K562 (cell line): ENCODE results near the gene WWOX. TPM values are rescaled to one million over a fixed set of nuclear protein-coding genes. Genes with fewer than 3 reads are reported as not detected.

Experiments
- ATAC-seq: fragments of 200-7000 bp; cut with Tn5 transposase; 3 replicates; pipeline ENCODE4 v1.9.1; 2020; ENCODE audit warnings: moderate library complexity
- BruUV-seq: library from RNA; stranded (reverse); fragments of 400-500 nt; replicated peaks from 2 replicates; lab custom pipeline; 2021; lab: Mats Ljungman, UMichigan
- CTCF ChIA-PET: fragments of 300-600 bp; formaldehyde crosslinking; extraction: SDS; loops from one replicate; lab custom pipeline; 2021; ENCODE audit warnings: low intra/inter-chr PET ratio; lab: Yijun Ruan, JAX
- POLR2A ChIA-PET: fragments of 300-600, 350-650 bp; sonication (Branson Sonifier 250); formaldehyde crosslinking; extraction: SDS; loops from one replicate; lab custom pipeline; 2021; ENCODE audit warnings: antibody characterized with exemption, inconsistent platforms; lab: Yijun Ruan, JAX
- DNase-seq, 4 experiments: peaks; one replicate each; pipeline versions ENCODE4 v3.0.0 to v3.0.0-alpha.2; 2011 to 2018; ENCODE audit warnings: low spot score in 3 of 4, mixed read lengths in 3 of 4; ENCODE audit errors: extremely low read depth in 1 of 4
- FAIRE-seq: peaks from 2 replicates; lab custom pipeline; 2011; peaks lifted over from hg19 to GRCh38; lab: Jason Lieb, UNC
- H2AFZ ChIP-seq: 2 replicates; pipeline ENCODE4 v1.6.0; 2011; ENCODE audit warnings: low read depth, low read length, control low read depth, inconsistent platforms
- H3K27ac ChIP-seq: fragments of 200-600 bp; 3 replicates; pipeline ENCODE4 v1.8.0; 2011; ENCODE audit warnings: low read depth, mild to moderate bottlenecking, control low read depth, inconsistent platforms, low read length, moderate library complexity, mixed read lengths; ENCODE audit errors: extremely low read depth
- H3K27me3 ChIP-seq, 2 experiments: fragments of 300-600 bp in 1 of 2; 2 replicates in 1 of 2; 3 replicates in 1 of 2; pipeline versions ENCODE4 v1.6.0 to v1.8.0; 2011; ENCODE audit warnings: inconsistent platforms in 2 of 2, low read length in 2 of 2, mild to moderate bottlenecking in 1 of 2, mixed read lengths in 1 of 2, moderate library complexity in 1 of 2; ENCODE audit not compliant: control insufficient read depth in 2 of 2, insufficient read depth in 2 of 2
- H3K36me3 ChIP-seq: fragments of 300-600 bp; 3 replicates; pipeline ENCODE4 v1.8.0; 2011; ENCODE audit warnings: mild to moderate bottlenecking, low read length, inconsistent platforms; ENCODE audit not compliant: control insufficient read depth, insufficient read depth
- H3K4me1 ChIP-seq, 2 experiments: fragments of 200-600 bp in 1 of 2; replicated peaks in 1 of 2; 2 replicates in 1 of 2; 3 replicates in 1 of 2; pipeline versions ENCODE4 v1.5.1 to v1.8.0; 2011; ENCODE audit warnings: inconsistent platforms in 2 of 2, low read length in 2 of 2, mild to moderate bottlenecking in 1 of 2, mixed read lengths in 1 of 2, moderate library complexity in 1 of 2; ENCODE audit not compliant: control insufficient read depth in 2 of 2, insufficient read depth in 2 of 2
- H3K4me2 ChIP-seq: 2 replicates; pipeline ENCODE4 v1.6.1; 2011; ENCODE audit warnings: low read length, control low read depth, inconsistent platforms, mixed read lengths; ENCODE audit not compliant: insufficient read depth
- H3K4me3 ChIP-seq: fragments of 200-600 bp; sonication (generic), shearing (Covaris generic); 2 replicates; pipeline ENCODE4 v1.5.1; 2016; ENCODE audit warnings: control low read depth, inconsistent platforms
- H3K79me2 ChIP-seq: fragments of 200-600 bp; 3 replicates; pipeline ENCODE4 v1.8.0; 2011; ENCODE audit warnings: low read length, inconsistent platforms; ENCODE audit not compliant: control insufficient read depth, insufficient read depth
- H3K9ac ChIP-seq, 2 experiments: 2 replicates each; pipeline versions ENCODE4 v1.6.0 to v1.6.1; 2011; ENCODE audit warnings: low read depth in 2 of 2, low read length in 2 of 2, control low read depth in 1 of 2, inconsistent platforms in 1 of 2, mild to moderate bottlenecking in 1 of 2, mixed read lengths in 1 of 2; ENCODE audit not compliant: insufficient read depth in 1 of 2
- H3K9me1 ChIP-seq: one replicate; pipeline ENCODE4 v1.6.0; 2011; ENCODE audit warnings: inconsistent platforms, mild to moderate bottlenecking, low read length, moderate library complexity; ENCODE audit not compliant: control insufficient read depth, insufficient read depth
- H3K9me3 ChIP-seq: replicated peaks from 2 replicates; pipeline ENCODE4 v1.5.1; 2011; ENCODE audit warnings: low read depth, low read length, inconsistent platforms; ENCODE audit not compliant: control insufficient read depth, insufficient read depth
- H4K20me1 ChIP-seq: replicated peaks from 2 replicates; pipeline ENCODE4 v1.6.1; 2011; ENCODE audit warnings: low read length, inconsistent platforms, mixed read lengths; ENCODE audit not compliant: control insufficient read depth, insufficient read depth
- BCOR ChIP-seq: fragments of 450-650 bp; IDR thresholded peaks from 2 replicates; pipeline ENCODE4 v1.6.1; 2016
- HNRNPH1 ChIP-seq: fragments of 200-400 bp; formaldehyde crosslinking; optimal IDR thresholded peaks from 2 replicates; pipeline ENCODE3; 2017; ENCODE audit warnings: low read depth, mild to moderate bottlenecking, low read length, moderate library complexity
- HNRNPK ChIP-seq: fragments of 200-400 bp; formaldehyde crosslinking; IDR thresholded peaks from one replicate; pipeline ENCODE4 v1.6.1; 2018; ENCODE audit warnings: mild to moderate bottlenecking, low read depth, low read length; ENCODE audit not compliant: poor library complexity, severe bottlenecking
- IFI16 ChIP-seq: fragments of 250-450 bp; sonication (Bioruptor Pico); IDR thresholded peaks from 2 replicates; pipeline ENCODE4 v2.1.2; 2022; ENCODE audit warnings: mild to moderate bottlenecking, inconsistent platforms
- JUN ChIP-seq, 2 experiments: sonication (generic) in 1 of 2; formaldehyde crosslinking in 1 of 2; IDR thresholded peaks; 2 replicates each; pipeline versions ENCODE4 v1.6.1 to v1.8.0; 2012 to 2022; ENCODE audit warnings: borderline replicate concordance in 2 of 2, mild to moderate bottlenecking in 2 of 2, improper control_type of control experiment in 1 of 2, low read depth in 1 of 2, low read length in 1 of 2, missing genetic modification reagents in 1 of 2
- MTA2 ChIP-seq: fragments of 450-650 bp; IDR thresholded peaks from 2 replicates; pipeline ENCODE4 v1.6.1; 2016; ENCODE audit warnings: low read depth
- NR3C1 ChIP-seq: sonication (generic); formaldehyde crosslinking; IDR thresholded peaks from 2 replicates; pipeline ENCODE4 v1.8.1; 2022; ENCODE audit warnings: missing genetic modification reagents
- POLR2G ChIP-seq: fragments of 200-400 bp; formaldehyde crosslinking; IDR thresholded peaks from 2 replicates; pipeline ENCODE4 v1.6.1; 2017; ENCODE audit warnings: low read depth, mild to moderate bottlenecking, antibody characterized with exemption, low read length, moderate library complexity
- SRF ChIP-seq, 2 experiments: fragments of 250-450, 450-650 bp in 1 of 2; sonication (Bioruptor Pico) in 1 of 2; sonication (generic) in 1 of 2; formaldehyde crosslinking; IDR thresholded peaks; 2 replicates each; pipeline versions ENCODE4 v1.5.0 to v1.5.1; 2020 to 2022; ENCODE audit warnings: mild to moderate bottlenecking in 1 of 2, missing genetic modification reagents in 1 of 2
- WGBS: fragments of 100-300 bp; shearing (Covaris generic); methylation state at CpG from one replicate; pipeline ENCODE4 v1.1.6; 2016; ENCODE audit warnings: low coverage, mixed read lengths; ENCODE audit not compliant: insufficient coverage; ENCODE audit errors: missing lambda C conversion rate; 5-methylcytosine and 5-hydroxymethylcytosine counted together
- in situ Hi-C: fragments of 300-500 bp; cut with MboI; formaldehyde crosslinking; loops from 4 replicates; pipeline ENCODE4 v1.15.0; 2018; ENCODE audit warnings: inconsistent platforms, mixed read lengths
- intact Hi-C: fragments of 100-400 bp; cut with micrococcal nuclease; formaldehyde crosslinking; loops from 2 replicates; pipeline ENCODE4 v1.14.2; 2022
- polyA plus RNA-seq, 8 experiments: library from polyadenylated mRNA; depleted of rRNA in 4 of 8; stranded (reverse) in 5 of 8; unstranded in 3 of 8; fragments of >200 nt; fragmentation: Nextera tagmentation in 2 of 8; fragmentation: Illumina TruSeq in 1 of 8; extraction: Ambion mirVana in 2 of 8; extraction: Trizol in 1 of 8; gene quantifications; 2 replicates each; pipeline versions ENCODE4 v1.2.1 to v1.2.3, GENCODE V29; 2011 to 2014; ENCODE audit warnings: inconsistent platforms in 1 of 8, missing spikeins in 1 of 8
- total RNA-seq, 7 experiments: library from RNA; depleted of rRNA in 6 of 7; stranded (reverse); fragments of >200 nt in 6 of 7; fragmentation: Illumina TruSeq in 2 of 7; extraction: Trizol in 2 of 7; gene quantifications; 2 replicates each; pipeline versions ENCODE4 v1.2.1 to v1.2.3, GENCODE V29; 2011 to 2021; ENCODE audit warnings: low replicate concordance in 1 of 7
- TF ChIP-seq, protein P1 (sequence below): sonication (generic); formaldehyde crosslinking; IDR thresholded peaks from 2 replicates; pipeline ENCODE4 v1.8.1; 2023; ENCODE audit warnings: missing genetic modification reagents, mild to moderate bottlenecking, borderline replicate concordance
- TF ChIP-seq, protein P2 (sequence below): fragments of 250-450 bp; sonication (Bioruptor Pico); IDR thresholded peaks from 2 replicates; pipeline ENCODE4 v1.8.0; 2021; ENCODE audit warnings: mild to moderate bottlenecking, moderate library complexity
- TF ChIP-seq, protein P3 (sequence below): fragments of 450-650 bp; formaldehyde crosslinking; IDR thresholded peaks from 2 replicates; pipeline ENCODE4 v1.4.0; 2022; ENCODE audit warnings: missing genetic modification characterization

The WWOX gene
- total and polyA plus RNA-seq, 9 of the 15 experiments (the other 6 are each of a cell fraction or from before 2014, with no cell fraction given) = 1.6 to 22.7 (median 8.1) TPM

DNA sequence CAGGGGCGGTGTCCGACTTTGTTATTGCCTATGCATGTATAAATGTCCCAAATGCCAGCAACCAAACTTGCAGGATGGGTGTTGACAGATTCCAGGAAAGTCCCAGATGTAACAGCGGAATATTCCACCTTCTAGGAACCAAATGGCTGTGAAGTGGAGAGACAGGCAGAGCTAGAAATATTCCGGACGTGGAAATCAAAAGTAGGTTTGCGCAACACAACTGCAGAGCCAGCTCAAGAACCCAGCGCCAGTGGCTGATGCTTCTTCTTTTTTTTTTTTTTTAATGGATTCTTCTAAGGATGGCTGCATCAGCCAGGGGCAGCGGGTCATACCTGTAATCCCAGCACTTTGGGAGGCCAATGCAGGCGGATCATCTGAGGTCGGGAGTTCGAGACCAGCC lies 899.4 kb downstream of the WWOX start:
- Histone ChIP-seq H3K9ac (no peak overlapping the region), H3K27me3 (peaks cover 29 to 34% of the 10 kb centered on the region in 2 experiments), H3K9me1 (no peaks in the 10 kb centered on the region), H3K27ac (no peak overlapping the region), H3K79me2 (no peaks in the 10 kb centered on the region), H3K4me2 (no peak overlapping the region), H2AFZ (no peak overlapping the region), H3K9me3 (no peaks in the 10 kb centered on the region), H3K4me3 (no peak overlapping the region), H4K20me1 (no peaks in the 10 kb centered on the region), H3K4me1 (peaks cover 0 to 3% of the 10 kb centered on the region in 2 experiments; a peak in 2 of 5 replicates), H3K36me3 (no peaks in the 10 kb centered on the region)
- in situ Hi-C loops (no loop called here), intact Hi-C loops (no loop called here)
- ChIA-PET POLR2A (no interaction called here), CTCF (no interaction called here)
- no TSS peak for BruUV-seq
- DNase-seq (no peak), ATAC-seq (no peak), FAIRE-seq (no peak)
- WGBS = 5% methylated on average over 11 of the region's 11 CpGs
- TF ChIP-seq NR3C1 (CRISPR knock-in tag) (no peak), POLR2G (no peak), IFI16 (CRISPR knock-in tag) (no peak), SRF (CRISPR knock-in tag; IDR thresholded peaks at IDR 0.05) (no peak), HNRNPK (no peak), MTA2 (no peak), JUN (IDR thresholded peaks at IDR 0.05; ENCODE audit: borderline replicate concordance, low read depth, low read length) (no peak), JUN (CRISPR knock-in tag; IDR thresholded peaks at IDR 0.05; ENCODE audit: borderline replicate concordance) (no peak), HNRNPH1 (no peak), BCOR (no peak)
- TF ChIP-seq, protein P1, sequence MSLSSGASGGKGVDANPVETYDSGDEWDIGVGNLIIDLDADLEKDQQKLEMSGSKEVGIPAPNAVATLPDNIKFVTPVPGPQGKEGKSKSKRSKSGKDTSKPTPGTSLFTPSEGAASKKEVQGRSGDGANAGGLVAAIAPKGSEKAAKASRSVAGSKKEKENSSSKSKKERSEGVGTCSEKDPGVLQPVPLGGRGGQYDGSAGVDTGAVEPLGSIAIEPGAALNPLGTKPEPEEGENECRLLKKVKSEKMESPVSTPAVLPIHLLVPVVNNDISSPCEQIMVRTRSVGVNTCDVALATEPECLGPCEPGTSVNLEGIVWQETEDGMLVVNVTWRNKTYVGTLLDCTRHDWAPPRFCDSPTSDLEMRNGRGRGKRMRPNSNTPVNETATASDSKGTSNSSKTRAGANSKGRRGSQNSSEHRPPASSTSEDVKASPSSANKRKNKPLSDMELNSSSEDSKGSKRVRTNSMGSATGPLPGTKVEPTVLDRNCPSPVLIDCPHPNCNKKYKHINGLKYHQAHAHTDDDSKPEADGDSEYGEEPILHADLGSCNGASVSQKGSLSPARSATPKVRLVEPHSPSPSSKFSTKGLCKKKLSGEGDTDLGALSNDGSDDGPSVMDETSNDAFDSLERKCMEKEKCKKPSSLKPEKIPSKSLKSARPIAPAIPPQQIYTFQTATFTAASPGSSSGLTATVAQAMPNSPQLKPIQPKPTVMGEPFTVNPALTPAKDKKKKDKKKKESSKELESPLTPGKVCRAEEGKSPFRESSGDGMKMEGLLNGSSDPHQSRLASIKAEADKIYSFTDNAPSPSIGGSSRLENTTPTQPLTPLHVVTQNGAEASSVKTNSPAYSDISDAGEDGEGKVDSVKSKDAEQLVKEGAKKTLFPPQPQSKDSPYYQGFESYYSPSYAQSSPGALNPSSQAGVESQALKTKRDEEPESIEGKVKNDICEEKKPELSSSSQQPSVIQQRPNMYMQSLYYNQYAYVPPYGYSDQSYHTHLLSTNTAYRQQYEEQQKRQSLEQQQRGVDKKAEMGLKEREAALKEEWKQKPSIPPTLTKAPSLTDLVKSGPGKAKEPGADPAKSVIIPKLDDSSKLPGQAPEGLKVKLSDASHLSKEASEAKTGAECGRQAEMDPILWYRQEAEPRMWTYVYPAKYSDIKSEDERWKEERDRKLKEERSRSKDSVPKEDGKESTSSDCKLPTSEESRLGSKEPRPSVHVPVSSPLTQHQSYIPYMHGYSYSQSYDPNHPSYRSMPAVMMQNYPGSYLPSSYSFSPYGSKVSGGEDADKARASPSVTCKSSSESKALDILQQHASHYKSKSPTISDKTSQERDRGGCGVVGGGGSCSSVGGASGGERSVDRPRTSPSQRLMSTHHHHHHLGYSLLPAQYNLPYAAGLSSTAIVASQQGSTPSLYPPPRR (CRISPR knock-in tag) = no peak
- TF ChIP-seq, protein P2, sequence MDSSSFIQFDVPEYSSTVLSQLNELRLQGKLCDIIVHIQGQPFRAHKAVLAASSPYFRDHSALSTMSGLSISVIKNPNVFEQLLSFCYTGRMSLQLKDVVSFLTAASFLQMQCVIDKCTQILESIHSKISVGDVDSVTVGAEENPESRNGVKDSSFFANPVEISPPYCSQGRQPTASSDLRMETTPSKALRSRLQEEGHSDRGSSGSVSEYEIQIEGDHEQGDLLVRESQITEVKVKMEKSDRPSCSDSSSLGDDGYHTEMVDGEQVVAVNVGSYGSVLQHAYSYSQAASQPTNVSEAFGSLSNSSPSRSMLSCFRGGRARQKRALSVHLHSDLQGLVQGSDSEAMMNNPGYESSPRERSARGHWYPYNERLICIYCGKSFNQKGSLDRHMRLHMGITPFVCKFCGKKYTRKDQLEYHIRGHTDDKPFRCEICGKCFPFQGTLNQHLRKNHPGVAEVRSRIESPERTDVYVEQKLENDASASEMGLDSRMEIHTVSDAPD (CRISPR knock-in tag) = no peak
- TF ChIP-seq, protein P3, sequence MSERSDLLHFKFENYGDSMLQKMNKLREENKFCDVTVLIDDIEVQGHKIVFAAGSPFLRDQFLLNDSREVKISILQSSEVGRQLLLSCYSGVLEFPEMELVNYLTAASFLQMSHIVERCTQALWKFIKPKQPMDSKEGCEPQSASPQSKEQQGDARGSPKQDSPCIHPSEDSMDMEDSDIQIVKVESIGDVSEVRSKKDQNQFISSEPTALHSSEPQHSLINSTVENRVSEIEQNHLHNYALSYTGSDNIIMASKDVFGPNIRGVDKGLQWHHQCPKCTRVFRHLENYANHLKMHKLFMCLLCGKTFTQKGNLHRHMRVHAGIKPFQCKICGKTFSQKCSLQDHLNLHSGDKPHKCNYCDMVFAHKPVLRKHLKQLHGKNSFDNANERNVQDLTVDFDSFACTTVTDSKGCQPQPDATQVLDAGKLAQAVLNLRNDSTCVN (CRISPR knock-in tag) = no peak
